ENCODE data around the gene LAP3.
"Not testable (repeated sequence)": the region's sequence is repeated elsewhere in the genome, so short reads cannot be mapped to it uniquely, and the experiment has no call there.

Gene LAP3

DNA sequence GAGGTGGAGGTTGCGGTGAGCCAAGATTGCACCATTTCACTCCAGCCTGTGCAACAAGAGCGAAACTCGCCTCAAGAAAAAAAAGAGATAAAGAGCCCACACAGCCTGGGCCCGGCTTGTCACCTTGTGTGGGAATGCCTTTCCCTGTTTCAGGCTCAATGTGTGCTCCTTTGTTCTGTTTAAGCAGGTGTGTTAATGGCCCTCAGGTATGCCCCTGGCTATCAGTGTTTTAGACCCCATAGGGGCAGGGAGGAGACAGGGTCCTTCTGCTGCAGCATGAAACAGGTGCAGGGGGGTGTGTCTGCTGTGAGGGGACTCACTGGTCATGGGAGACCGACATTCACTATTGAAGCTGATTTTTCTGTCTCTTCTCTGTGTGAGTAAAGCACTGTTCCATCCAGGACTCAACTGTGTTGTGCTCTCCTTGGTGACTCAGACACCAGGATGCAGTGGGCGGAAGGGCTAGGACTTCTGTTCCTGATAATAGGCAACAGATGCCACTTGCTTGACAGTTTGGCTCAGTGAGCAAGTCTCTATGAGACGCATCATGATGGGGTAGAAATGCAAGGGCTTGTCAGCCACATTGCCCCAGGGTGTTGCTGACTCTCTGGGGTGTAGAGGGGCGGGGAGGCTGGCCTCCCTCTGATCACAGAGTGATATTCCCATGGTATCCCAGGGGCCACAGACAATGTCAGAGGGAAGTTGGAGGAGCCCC lies 15.6 kb upstream of the LAP3 start:
- no peak for DNase-seq (ENCODE audit: low spot score)

GRCh38 chr4:17562157-17562556 lies 14.8 kb upstream of the LAP3 start:
- no peak for DNase-seq (ENCODE audit: low spot score)

DNA sequence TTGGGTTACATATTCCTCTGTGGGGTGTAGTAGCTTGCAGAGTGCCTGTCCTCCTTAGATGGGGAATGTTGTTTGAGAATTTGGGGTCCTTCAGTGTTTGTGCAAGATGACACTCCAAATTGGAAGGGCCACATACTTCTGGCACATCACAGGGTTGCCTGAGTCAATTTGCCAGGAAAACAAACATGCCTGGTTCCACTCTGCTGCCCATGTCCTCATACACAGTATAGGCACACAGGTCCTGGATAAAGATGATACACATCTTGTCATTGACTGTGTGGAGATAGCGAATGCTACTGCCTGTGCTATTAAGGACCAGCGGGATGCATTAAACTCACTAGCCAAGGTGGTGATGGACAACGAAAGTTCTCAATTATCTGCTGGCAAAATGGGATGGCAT lies 11.2 kb upstream of the LAP3 start:
- no peak for DNase-seq (ENCODE audit: low spot score)

DNA sequence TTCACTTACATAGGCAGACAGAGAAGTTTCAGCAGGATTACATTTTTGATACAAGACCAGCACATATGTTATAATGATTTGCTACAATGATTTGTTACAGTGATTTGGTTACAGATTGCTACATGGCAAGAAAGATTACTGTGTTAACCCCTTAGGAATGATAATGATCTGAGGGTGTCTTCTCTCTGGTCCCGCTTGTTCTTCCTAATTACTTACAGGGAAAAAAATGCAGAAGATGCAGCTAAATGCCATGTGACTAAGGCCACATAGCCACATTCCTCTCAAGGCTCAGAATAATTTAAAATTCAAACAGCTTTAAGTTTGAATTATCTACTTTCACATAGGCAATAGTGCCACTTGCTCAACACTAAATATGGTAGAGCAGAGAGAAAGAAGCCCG lies 9.7 kb upstream of the LAP3 start:
- DNase-seq (ENCODE audit: low spot score) = no peak

- DNase-seq (ENCODE audit: low spot score) = no peak
Observed at GRCh38 chr4:17574206-17574605, 2.8 kb upstream of the LAP3 start.

DNA sequence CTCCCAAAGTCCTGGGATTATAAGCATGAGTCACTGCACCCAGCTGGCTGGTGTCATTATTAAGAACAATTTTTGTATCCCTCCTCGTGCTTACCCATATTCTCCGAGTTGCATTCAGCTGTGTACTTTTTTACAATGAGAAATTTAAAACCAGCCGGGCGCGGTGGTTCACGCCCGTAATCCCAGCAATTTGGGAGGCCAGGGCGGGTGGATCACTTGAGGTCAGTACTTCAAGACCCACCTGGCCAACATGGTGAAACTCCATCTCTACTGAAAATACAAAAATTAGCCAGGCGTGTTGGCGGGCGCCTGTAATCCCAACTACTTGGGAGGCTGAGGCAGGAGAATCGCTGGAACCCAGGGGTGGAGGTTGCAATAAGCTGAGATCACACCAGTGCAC lies 1.8 kb upstream of the LAP3 start:
- DNase-seq (ENCODE audit: low spot score) = not testable (repeated sequence)

- DNase-seq (ENCODE audit: low spot score) = peak; percentile 15
Observed at GRCh38 chr4:17577665-17578481, 875 bp downstream of the LAP3 start.

DNA sequence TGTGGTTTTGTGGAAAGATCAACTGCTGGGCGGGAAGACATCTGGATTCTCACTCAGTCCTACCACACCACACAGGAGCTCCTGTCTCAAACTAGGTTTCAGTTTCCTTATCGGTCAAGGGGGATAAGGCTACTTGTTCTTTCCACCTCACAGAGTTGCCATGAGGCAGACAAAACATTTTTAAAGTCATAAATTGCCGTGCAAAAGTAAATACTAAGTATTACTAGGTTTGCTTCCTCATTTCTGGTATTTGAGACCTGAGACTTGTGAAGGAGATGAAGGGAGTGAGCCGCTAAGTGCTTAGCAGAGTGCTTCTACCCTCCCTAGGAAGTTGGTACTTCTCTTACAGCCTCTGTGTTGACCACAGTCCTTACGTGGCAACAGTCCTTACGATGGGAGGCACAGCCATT lies 1.5 kb downstream of the LAP3 start:
- no peak for DNase-seq (ENCODE audit: low spot score)

DNA sequence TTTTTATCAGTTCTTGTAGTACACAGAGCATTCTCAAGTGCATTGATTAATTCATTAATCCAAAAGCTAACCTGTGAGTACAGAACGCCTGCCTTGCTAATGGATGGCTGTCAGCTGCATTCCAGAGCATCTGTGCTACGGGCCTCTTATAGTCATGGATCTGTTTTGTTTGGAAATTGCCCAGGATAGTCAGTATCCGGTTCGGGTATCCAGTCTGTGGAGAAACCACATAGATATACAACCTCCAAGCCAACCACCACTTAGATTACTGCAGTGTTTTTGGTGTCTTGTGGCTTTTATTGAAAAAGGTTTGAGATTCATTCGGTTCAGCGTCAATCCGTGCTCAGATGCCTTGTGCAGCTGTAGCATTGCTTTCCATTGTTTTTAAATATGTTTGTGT lies 4.0 kb downstream of the LAP3 start:
- no peak for DNase-seq (ENCODE audit: low spot score)

DNA sequence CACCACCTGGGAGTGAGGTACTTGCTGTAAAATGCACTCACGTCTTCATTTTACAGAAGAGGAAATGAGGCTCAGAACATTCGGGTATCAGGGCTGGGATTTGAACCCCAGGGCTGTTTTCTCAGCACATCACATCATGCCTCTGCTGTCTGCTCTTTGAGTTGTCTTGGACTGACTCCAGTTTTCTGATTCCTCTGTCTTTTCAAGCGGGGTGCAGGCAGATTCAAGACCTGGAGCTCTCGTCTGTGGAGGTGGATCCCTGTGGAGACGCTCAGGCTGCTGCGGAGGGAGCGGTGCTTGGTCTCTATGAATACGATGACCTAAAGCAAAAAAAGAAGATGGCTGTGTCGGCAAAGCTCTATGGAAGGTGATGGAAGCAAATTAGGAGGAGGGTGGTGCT lies 6.3 kb downstream of the LAP3 start:
- no peak for DNase-seq (ENCODE audit: low spot score)

DNA sequence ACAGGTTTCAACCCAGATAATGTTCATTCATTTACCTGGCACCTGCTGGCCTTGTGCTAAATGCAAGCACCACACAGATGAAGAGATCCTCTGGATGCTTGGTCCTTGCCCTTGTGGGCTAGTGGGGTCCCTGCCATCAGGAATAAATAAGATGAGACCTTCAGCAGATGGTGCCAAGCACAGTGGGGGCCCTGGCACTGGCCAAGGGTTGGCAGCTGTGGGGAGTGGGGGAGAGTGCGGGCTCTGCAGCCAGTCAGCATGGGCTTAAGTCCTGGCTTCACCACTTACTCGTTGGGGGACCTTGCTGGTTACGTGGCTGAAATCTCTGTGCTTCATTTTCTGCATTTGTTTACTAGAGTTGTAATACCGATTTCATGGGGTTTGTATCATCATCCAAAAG lies 6.9 kb downstream of the LAP3 start:
- DNase-seq (ENCODE audit: low spot score) = no peak

DNA sequence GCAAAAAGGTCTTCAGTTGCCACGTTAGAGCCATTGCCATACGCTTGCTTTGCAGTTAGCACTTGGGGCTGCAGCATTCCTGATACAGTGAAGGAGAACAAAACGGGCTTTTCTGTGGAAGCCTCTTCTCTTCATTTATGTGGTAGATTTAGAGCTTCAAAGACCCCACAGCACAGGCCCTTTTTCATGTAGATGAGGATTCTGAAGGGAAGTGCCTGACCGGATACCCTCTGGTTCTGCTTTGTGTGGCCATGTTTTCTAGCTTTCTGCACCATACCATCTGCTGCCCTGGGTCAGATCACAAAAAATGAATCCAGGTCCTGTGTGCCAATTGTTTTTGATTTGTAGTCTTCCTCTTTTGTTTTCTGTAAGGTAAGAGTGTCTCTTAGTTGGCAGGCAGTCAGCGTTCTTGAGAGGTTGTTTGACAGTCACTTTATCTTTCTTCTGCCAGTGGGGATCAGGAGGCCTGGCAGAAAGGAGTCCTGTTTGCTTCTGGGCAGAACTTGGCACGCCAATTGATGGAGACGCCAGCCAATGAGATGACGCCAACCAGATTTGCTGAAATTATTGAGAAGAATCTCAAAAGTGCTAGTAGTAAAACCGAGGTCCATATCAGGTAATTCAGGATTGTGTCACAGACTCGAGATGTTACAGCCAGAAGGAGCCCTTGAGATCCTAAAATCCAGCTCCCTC lies 7.7 kb downstream of the LAP3 start:
- DNase-seq (ENCODE audit: low spot score) = no peak

- DNase-seq (ENCODE audit: low spot score) = no peak
Observed at GRCh38 chr4:17587094-17587822, 10.3 kb downstream of the LAP3 start.

GRCh38 chr4:17589355-17589754 lies 12.4 kb downstream of the LAP3 start:
- no peak for DNase-seq (ENCODE audit: low spot score)

GRCh38 chr4:17595471-17596005 lies 18.5 kb downstream of the LAP3 start:
- no peak for DNase-seq (ENCODE audit: low spot score)

GRCh38 chr4:17597517-17597916 lies 20.5 kb downstream of the LAP3 start:
- no peak for DNase-seq (ENCODE audit: low spot score)

GRCh38 chr4:17599826-17600225 lies 22.8 kb downstream of the LAP3 start:
- no peak for DNase-seq (ENCODE audit: low spot score)

DNA sequence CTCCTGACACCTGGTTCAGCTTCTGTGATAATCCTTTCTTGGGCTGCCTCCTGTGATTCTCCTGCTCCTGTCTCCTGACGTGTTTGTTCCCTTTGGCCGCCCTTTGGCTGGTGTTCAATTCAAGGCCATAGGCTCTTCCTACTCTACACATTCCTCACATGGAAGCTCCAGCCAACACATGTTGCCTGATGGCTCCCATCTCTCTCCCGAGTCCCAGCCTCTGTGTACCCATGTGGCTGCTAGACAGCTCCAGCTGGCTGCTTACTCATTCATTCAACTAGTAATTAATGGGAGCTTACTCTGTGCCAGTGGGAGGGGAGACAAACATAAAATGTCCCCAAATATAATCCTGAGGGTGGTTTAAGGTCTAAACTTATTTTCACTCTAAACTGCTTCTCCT lies 28.2 kb downstream of the LAP3 start:
- DNase-seq (ENCODE audit: low spot score) = no peak

DNA sequence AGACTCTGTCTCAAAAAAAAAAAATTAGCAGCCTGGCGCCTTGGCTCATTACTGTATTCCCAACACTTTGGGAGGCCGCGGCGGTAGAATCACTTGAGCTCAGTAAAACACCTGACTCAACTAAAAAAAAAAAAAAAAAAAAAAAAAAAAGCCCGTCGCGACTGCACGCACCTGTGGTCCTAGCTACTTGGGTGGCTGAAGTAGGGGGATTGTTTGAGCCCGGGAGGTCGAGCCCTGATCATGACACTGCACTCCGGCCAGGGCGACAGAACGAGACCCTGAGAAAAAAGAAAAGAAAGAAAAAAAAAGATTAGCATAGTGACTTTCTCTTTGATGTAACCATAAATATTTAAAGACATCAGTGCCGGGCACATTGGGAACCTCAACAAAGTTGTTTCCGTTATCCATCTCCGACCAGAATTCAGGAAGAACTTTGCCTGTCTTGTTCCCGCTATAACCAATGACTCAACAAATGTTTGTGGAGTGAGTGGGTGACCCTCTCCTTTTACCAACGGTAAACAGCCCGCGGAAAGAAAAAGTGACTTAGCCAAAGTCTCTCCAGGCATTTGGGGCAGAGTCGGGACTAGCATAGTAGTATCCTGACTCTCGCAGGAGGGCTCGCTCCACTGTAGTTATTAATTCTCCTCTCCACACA lies 36.9 kb downstream of the LAP3 start:
- peak; percentile 1 for DNase-seq (ENCODE audit: low spot score)

DNA sequence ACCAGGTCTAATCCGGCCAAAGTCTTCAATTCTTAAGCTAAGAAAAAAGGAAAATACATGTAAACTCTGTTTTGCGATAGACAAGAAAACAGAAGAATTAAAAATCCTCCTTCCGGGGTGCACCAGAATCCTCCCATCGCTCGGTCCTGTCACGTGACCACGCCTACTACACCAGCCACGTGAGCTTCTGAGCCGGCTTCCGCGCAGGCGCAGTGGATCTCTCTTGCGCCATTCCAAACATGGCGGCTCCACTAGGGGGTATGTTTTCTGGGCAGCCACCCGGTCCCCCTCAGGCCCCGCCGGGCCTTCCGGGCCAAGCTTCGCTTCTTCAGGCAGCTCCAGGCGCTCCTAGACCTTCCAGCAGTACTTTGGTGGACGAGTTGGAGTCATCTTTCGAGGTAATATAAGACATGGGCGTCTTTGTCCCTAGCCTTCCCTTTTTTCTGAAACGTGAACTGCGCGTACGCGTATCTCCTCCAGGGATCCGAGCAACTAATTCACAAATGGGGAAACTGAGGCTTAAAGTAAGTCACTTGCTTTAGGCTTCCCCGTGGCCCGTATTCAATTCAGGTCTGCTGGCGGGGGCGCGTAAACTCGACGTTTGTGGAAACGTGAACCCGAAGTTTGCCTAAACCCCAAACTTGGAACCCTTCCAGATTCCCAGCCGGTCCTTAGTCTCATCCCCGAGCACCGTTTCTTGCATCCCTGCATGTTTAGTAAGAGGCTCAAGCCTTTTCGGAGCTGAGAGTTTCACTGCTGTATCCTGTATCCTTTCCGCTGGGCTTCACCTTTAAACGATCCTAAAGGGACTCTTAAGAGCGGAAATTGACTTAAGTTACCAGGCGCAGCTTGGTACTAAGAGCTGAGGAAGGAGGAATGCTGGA lies 37.7 kb downstream of the LAP3 start, which contains the start of gene MED28:
TSS of gene MED28 (plus strand) at position 226 of the 884 bp plus-strand sequence. CDS start at position 240, 14 bp downstream.
- peak; percentile 93 for DNase-seq (ENCODE audit: low spot score)

All from SK-N-DZ (cell line).